ELR (cell line): ENCODE measurements around the gene SNRNP48.

Source experiments
- DNase-seq: peaks from one replicate; pipeline ENCODE4 v3.0.0-alpha.2; 2015; ENCODE audit warnings: low read depth

SNRNP48 gene

GRCh38 chr6:7642791-7643190 is 52.8 kb downstream of the SNRNP48 start:
- no peak for DNase-seq

- peak; percentile 30 for DNase-seq
These were observed 54.4 kb downstream of the SNRNP48 start for GRCh38 chr6:7644417-7644816.

GRCh38 chr6:7646394-7646793 is 56.4 kb downstream of the SNRNP48 start:
- peak; percentile 62 for DNase-seq

GRCh38 chr6:7647504-7647903 is 57.5 kb downstream of the SNRNP48 start:
- no peak for DNase-seq

- no peak for DNase-seq
These were observed 59.2 kb downstream of the SNRNP48 start for GRCh38 chr6:7649037-7649810.

- no peak for DNase-seq
These were observed 60.9 kb downstream of the SNRNP48 start for GRCh38 chr6:7650878-7651277.

- no peak for DNase-seq
These were observed 63.0 kb downstream of the SNRNP48 start for GRCh38 chr6:7652957-7653356.

- no peak for DNase-seq
These were observed 66.4 kb downstream of the SNRNP48 start for GRCh38 chr6:7656355-7656754.

GRCh38 chr6:7658543-7658942 is 68.5 kb downstream of the SNRNP48 start:
- no peak for DNase-seq

GRCh38 chr6:7661364-7661763 is 71.4 kb downstream of the SNRNP48 start:
- DNase-seq: no peak
